HG03469 (cell line): ENCODE results near the gene TBCE.
"Not testable (repeated sequence)": the region's sequence is repeated elsewhere in the genome, so short reads cannot be mapped to it uniquely, and the experiment has no call there.

Experiments
- ATAC-seq: cut with Tn5 transposase; IDR thresholded peaks from one replicate; pipeline ENCODE4 v1.9.1; 2021; ENCODE audit warnings: mild to moderate bottlenecking, moderate library complexity, moderate number of reproducible peaks; ENCODE audit not compliant: unreplicated experiment

TBCE gene

GRCh38 chr1:235351898-235352297, 15.3 kb upstream of the TBCE start:
- no peak for ATAC-seq

DNA sequence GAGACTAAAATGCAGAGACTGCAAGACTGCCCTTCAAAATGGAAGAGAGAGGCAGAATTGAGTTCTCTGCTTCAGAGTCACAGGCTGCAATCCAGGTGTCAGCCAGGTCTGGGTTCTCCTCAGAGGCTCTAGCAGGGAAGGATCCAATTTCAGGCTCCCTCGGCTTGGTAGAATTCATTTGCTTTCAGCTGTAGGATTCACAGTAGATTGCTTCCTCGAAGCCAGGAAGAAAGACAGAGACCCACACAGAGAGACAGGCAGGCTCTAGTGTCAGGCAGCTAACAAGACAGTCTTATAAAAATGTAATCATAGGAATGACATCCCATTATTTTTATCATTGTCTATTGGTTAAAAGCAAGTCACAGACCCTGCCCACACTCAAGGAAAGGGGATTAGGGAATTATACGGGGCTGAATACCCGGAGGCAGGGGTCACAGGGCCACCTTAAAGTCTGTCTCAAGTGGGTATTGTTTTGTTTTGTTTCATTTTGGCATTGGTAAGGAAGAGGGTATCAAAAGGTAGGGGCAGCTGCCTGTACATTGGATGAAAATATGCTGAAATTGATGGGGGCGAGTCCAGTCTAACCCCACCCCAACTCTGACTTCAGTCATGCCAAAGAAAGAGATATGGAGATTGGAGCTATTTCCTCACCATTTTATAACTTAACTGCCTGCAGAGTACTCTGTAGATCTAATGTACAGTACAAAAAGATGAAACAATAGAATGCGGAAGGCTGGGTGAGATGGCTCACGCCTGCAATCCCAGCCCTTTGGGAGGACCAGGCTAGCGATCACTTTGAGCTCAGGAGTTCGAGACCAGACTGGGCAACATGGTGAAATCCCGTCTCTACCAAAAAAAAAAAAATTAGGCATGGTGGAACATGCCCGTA, 9.5 kb upstream of the TBCE start:
- ATAC-seq = no peak

DNA sequence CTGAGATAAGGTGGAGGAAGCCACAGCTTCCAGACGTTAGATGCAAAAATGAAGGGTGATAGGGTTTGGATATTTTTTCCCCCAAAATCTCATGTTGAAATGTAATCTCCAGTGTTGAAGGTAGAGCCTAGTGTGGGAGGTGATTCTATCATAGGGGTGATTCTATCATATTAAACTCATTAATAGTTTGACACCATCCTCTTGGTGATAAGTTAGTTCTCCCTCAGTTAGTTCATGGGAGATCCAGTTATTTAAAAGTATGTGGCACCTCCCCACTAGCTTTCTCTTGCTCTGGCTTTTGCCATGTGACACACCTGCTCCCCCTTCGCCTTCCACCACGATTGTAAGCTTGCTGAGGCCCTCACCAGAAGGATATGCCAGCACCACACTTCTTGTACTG, 8.3 kb upstream of the TBCE start:
- no peak for ATAC-seq

- ATAC-seq = not testable (repeated sequence)
These were observed 3.0 kb upstream of the TBCE start for GRCh38 chr1:235364189-235364588.

DNA sequence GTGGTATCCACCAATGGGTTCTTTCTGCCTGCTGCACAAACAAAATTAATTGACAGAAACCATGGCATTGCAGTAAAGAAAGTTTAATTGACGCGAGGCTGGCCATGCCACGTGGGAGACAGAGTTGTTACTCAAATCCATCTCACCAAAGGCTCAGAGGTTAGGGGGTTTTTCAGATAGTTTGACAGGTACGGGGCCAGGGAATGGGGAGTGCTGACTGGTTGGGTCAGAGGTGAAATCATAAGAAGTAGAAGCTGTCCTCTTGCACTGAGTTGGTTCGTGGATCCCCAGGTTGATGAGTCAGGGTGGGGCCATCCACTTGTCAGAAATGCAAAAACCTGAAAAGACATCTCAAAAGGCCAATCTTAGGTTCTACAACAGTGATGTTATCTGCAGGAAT, 941 bp upstream of the TBCE start:
- ATAC-seq = no peak

GRCh38 chr1:235368428-235368827, 1.2 kb downstream of the TBCE start:
- no peak for ATAC-seq

GRCh38 chr1:235369802-235370201, 2.6 kb downstream of the TBCE start:
- no peak for ATAC-seq

DNA sequence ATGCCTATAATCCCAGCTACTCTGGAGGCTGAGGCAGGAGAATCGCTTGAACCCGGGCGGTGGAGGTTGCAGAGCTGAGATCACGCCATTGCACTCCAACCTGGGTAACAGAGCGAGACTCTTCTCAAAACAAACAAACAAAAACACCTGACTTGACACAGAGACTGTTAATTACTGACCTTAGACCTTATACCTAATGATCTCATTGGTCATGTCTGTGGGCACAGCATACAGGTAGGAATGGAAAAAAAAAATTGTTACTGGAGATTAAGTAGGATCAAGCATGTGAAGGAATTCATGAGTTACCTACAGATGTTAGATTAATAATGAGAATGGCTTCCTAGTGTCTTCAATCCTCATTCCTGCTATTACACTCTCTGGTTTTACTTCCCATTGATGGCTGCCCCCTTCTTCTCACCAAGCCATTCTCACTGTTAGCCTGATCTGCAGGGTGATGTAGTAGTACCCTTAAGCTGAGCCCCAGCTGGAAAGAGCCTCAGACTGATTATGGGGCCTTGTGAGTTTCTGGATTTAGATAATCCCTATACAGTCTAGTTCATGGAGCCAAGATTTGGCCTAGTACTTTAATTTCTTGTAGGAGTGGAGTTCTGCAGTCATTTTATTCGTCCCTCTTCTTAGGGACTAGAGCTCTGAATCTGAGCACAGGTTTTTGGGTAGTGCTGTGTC, 8.8 kb downstream of the TBCE start:
- no peak for ATAC-seq

GRCh38 chr1:235378134-235378735, 11.0 kb downstream of the TBCE start:
- not testable (repeated sequence) for ATAC-seq

- not testable (repeated sequence) for ATAC-seq
These were observed 14.9 kb downstream of the TBCE start for GRCh38 chr1:235381955-235382739.

DNA sequence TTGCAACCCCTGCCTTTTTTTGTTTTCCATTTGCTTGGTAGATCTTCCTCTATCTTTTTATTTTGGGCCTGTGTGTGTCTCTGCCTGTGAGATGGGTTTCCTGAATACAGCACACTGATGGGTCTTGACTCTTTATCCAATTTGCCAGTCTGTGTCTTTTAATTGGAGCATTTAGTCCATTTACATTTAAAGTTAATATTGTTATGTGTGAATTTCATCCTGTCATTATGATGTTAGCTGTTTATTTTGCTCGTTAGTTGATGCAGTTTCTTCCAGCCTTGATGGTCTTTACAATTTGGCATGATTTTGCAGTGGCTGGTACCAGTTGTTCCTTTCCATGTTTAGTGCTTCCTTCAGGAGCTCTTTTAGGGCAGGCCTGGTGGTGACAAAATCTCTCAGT, 18.4 kb downstream of the TBCE start:
- not testable (repeated sequence) for ATAC-seq

DNA sequence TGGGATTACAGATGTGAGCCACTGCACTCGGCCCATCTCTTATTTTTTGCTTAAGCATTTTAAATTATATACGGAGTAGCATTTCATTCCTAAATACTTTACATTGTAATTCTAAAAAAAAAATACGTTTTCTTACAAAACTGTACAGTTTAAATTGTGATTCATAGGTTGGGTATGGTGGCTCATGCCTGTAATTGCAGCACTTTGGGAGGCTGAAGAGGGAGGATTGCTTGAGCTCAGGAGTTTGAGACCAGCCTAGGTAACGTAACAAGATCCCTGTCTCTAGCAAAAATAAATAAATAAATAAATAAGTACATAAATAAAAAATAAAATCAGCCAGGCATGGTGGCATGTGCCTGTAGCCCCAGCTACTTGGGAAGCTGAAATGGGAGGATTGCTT, 24.6 kb downstream of the TBCE start:
- no peak for ATAC-seq

DNA sequence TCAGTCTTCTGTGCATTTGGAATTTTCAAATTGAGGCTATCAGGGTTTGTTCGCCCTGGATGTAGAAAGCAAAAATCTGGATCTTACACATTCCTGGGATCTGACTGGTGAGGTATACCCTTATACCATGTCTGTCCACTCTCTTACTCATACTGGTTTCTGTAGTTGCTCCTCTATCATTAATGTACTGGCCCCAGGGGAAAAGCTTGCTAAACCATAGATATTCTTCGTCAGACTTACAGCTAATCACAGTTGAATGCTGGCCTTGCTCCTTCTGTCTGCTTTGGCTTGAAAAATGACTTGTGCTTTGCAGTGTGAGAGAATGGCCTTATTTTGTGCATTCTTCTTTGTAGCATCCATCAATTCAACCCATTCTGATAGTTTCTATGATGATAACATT, 30.5 kb downstream of the TBCE start:
- no peak for ATAC-seq

GRCh38 chr1:235399661-235400060, 32.4 kb downstream of the TBCE start:
- ATAC-seq = no peak

DNA sequence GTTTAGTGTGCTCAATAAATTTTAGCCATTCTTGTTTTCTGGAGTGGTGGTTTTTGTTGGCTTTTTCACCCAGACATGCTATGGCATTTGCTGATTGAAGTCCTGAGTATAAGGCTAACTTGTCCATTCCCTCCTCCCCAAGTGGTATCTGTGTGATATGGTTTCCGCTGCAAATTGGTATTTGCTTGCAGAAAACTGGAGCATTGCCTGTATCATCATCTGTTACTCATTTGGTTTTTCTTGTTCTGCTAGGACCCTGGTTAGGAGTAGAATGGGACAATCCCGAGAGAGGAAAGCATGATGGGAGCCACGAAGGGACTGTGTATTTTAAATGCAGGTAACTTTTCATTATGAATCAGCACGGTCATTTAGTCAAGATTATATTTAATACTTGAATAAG, 34.0 kb downstream of the TBCE start:
- no peak for ATAC-seq

DNA sequence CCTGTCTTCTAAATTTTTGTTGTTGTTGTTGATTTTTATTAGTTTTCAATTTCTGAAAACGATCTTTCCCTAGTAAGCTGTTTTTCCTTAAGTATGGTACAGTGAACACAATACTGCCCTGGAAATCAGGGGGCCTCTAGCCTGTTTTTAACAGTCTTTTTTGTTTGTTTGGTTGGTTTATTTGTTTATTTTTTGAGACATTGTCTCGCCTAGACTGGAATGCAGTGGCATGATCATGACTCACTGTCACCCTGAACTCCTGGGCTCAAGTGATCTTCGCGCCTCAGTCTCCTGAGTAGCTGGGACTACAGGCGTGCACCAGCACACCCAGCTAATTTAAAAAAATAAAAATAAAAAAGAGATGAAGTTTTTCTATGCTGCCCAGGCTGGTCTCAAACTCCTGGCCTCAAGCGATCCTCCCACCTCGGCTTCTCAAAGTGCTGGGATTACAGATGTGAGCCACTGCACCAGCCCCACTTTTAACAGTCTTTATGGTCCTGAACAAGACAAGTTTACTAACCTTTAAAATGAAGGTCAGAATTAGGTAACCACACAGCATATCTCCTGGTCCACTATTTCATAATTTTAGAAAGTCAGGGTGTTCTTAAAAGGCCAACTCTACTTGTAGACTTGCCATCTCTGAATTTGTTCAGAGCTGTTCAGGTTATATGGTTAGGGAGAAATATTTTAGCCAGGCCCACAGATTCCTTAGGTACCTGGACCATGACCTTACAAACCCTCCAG, 35.4 kb downstream of the TBCE start:
- no peak for ATAC-seq

GRCh38 chr1:235403593-235403992, 36.4 kb downstream of the TBCE start:
- ATAC-seq = no peak

DNA sequence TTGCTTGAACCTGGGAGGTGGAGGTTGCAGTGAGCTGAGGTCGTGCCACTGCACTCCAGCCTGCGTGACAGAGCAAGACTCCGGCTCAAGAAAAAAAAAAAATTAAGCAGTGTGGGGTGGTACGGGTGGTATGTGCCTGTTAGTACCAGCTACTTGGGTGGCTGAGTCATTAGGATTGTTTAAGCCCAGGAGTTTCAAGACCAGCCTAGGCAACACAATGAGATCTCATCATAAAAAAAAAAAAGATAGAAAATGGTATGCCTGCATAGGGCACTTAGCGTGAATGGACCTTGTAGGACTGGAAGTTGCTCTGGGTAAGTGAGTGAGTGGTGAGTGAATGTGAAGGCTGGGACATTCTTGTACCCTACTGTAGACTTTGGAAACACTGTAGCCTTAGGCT, 37.0 kb downstream of the TBCE start:
- ATAC-seq = no peak

- no peak for ATAC-seq
These were observed 40.2 kb downstream of the TBCE start for GRCh38 chr1:235407419-235407818.

GRCh38 chr1:235408503-235408960, 41.3 kb downstream of the TBCE start:
- ATAC-seq = no peak
